Chondrocyte (in vitro differentiated cells): ENCODE results near the gene RBM33. TPM values are rescaled to one million over a fixed set of nuclear protein-coding genes. Genes with fewer than 3 reads are reported as not detected.

Experiments used
- DNase-seq: peaks from one replicate; pipeline ENCODE4 v3.0.0; 2021; ENCODE audit warnings: mixed read lengths, low spot score
- H3K27ac Mint-ChIP-seq: one replicate; pipeline ENCODE4 v1.8.0; 2021; ENCODE audit warnings: mild to moderate bottlenecking, moderate library complexity, mixed read lengths; ENCODE audit not compliant: unreplicated experiment
- H3K27me3 Mint-ChIP-seq: 2 replicates; pipeline ENCODE4 v1.8.0; 2021; ENCODE audit warnings: low read depth, mixed read lengths
- H3K36me3 Mint-ChIP-seq: 2 replicates; pipeline ENCODE4 v1.8.0; 2021; ENCODE audit warnings: low read depth, mixed read lengths
- H3K4me1 Mint-ChIP-seq: 2 replicates; pipeline ENCODE4 v1.8.0; 2021; ENCODE audit warnings: low read depth, mild to moderate bottlenecking, mixed read lengths
- H3K4me3 Mint-ChIP-seq: one replicate; pipeline ENCODE4 v1.8.0; 2021; ENCODE audit warnings: mild to moderate bottlenecking, moderate library complexity, mixed read lengths; ENCODE audit not compliant: unreplicated experiment
- H3K9me3 Mint-ChIP-seq: 2 replicates; pipeline ENCODE4 v1.8.0; 2021; ENCODE audit warnings: low read depth, mixed read lengths
- total RNA-seq: library from RNA; stranded (reverse); gene quantifications from 3 replicates; pipeline ENCODE4 v1.2.1, GENCODE V29; 2021
- TF ChIP-seq, protein P1 (sequence below): fragments of 200-600 bp; sonication (generic); IDR thresholded peaks from 2 replicates; pipeline ENCODE4 v1.5.0; 2021; ENCODE audit warnings: antibody characterized with exemption, mild to moderate bottlenecking, moderate library complexity

Gene RBM33
- total RNA-seq, 1 donor from 2014 or later = 43.8 TPM

DNA sequence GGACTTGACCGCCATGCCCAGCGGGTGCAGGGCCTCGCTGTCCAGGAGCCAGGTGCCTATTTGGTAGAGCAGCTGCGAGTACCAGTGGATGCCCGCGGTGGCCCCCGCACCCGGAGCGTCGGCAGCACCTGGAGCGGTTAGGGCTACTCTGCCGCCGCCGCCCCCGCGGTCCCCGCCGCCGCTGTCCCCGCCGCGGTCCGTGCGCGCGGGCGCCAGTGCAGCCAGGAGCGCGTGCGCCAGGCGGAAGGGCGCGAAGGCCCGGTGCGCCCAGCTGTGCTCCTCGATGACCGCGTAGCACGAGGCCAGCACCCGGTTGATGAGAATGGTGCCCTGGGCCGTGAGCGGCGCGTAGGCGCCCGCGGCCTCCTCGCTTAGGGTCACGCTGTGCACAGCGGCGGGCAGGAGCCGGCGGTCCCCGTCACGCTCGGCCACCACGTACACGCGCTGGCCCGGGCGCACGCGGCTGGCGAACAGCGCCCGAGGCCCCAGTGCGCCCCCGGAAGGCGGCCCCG is 158.5 kb downstream of the RBM33 start:
- H3K27ac Mint-ChIP-seq = no peak overlapping the region
- TF ChIP-seq, protein P1, sequence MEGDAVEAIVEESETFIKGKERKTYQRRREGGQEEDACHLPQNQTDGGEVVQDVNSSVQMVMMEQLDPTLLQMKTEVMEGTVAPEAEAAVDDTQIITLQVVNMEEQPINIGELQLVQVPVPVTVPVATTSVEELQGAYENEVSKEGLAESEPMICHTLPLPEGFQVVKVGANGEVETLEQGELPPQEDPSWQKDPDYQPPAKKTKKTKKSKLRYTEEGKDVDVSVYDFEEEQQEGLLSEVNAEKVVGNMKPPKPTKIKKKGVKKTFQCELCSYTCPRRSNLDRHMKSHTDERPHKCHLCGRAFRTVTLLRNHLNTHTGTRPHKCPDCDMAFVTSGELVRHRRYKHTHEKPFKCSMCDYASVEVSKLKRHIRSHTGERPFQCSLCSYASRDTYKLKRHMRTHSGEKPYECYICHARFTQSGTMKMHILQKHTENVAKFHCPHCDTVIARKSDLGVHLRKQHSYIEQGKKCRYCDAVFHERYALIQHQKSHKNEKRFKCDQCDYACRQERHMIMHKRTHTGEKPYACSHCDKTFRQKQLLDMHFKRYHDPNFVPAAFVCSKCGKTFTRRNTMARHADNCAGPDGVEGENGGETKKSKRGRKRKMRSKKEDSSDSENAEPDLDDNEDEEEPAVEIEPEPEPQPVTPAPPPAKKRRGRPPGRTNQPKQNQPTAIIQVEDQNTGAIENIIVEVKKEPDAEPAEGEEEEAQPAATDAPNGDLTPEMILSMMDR = no peak
- DNase-seq = peak; percentile 69
- peaks cover 15% of the 10 kb centered on the region for H3K4me1 Mint-ChIP-seq
- H3K9me3 Mint-ChIP-seq = no peaks in the 10 kb centered on the region
- no peaks in the 10 kb centered on the region for H3K36me3 Mint-ChIP-seq
- no peak overlapping the region for H3K4me3 Mint-ChIP-seq
- H3K27me3 Mint-ChIP-seq = peaks cover 31% of the 10 kb centered on the region

DNA sequence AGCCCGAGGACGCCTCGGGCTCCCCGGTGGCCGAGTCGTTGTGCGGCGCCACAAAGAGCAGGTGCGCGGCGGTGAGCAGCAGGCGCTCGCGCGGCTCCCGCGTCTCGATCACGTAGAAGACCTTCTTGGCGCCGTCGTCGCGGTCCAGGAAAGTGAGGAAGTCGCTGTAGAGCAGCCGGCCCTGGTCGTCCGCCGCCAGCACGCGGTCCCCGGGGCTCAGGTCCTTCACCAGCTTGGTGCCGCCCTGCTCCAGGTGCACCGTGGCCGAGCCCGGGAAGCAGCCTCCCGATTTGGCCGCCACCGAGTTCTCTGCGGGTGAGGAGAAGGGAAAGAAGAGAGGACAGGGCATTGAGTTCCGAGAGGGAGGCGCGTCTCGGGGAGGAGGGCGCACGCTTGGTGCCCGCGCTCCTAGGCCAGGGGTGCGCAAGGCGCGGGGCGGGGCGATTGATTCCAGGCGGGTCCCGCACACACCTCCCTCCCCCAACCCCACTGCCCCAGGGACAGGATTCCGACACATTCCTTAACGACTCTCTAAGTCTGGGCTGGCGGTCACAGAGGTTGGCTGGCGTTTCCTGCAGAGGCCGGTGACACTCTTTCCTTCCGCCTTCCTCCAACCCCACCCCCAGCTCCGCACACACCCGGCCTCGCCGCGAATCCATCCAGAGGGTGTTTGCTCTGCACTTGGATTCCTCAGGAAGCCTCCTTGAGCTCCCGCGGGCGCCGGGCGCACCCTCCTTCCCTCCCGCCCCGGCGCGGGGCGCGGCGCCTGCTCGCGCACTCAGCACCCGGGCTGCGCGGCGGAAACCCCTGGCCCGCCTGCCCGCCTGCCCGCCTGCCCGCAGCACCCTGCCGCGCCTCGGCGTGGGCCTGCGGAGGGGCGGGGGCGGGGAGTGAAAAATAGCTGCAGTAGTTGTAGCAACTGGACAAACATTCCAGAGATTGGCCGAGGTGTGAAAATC is 159.2 kb downstream of the RBM33 start:
- Mint-ChIP-seq H3K4me3 (peak overlapping the region; percentile 75), H3K27ac (no peak overlapping the region), H3K27me3 (peaks cover 33% of the 10 kb centered on the region), H3K9me3 (no peaks in the 10 kb centered on the region), H3K4me1 (peaks cover 18% of the 10 kb centered on the region), H3K36me3 (no peaks in the 10 kb centered on the region)
- peak; percentile 91 for DNase-seq
- TF ChIP-seq, protein P1 = no peak

DNA sequence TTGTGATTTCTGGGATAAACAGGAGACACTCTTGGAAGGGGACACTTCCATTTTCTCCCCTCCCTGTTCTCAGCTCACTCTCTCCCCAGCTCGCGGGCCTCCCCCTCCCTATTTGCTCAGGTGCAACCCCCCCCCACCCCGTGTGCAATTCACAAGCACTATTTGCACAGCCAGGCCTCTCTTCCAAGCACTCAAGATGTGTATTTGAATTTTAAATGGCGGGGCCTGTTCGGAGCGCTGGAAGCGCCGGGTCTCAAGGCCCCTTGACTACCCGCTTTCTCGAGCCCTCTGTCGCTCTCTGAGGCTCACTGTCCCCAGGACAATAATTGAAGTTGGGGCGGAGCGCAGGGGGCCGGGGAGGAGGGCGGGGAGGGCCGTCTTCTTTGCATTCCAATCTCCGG is 160.0 kb downstream of the RBM33 start:
- TF ChIP-seq, protein P1 = no peak
- Mint-ChIP-seq H3K4me1 (peaks cover 24% of the 10 kb centered on the region), H3K27ac (no peak overlapping the region), H3K9me3 (no peaks in the 10 kb centered on the region), H3K27me3 (peaks cover 39% of the 10 kb centered on the region), H3K36me3 (no peaks in the 10 kb centered on the region), H3K4me3 (peak overlapping the region; percentile 58)
- DNase-seq = no peak

DNA sequence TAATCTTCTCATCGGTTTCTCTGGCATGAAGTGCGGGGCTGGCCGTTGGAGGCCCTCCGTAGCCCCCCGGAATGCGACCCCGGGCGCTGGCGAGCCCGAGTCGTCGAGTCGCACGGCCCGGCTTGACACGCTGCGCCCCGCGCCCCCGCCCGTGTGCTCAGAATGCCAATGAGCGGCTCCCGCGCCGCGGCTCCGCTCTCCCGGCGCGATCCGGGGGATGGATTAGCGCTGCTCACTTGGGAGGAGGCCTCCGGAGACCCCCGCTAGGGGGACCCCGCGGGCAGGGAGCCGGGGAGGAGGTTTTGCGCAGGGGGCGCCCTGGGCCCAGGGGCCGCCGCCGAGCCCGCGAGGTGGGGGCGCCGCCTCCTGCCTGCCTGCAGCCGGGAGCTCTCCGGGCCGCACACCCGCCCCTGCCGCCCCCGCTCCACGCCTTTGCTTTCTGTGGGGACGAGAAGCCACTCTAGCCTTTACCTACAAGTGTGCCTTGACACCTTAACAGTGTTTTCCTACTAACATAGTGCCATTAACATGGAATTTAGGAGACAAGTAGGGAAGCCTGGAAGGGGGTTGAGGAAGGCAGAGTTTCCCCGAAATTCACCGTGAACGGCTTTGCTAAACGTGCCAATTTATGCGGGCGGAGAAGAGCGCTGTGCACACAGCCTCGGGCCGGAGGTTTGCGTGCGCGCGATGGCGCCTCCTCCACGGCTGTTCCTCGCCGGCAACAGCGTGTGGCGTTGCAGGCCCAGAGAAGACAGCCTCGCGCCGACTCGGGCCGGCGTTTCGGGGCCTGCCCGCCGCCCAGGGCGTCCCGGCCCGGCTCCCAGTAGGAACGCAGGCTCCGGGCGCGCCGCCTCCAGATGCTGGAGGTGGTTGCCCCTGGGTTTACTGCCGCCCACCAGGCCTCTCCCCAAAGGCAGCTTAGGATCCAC is 160.7 kb downstream of the RBM33 start:
- Mint-ChIP-seq H3K4me3 (peak overlapping the region; percentile 69), H3K27me3 (peaks cover 36% of the 10 kb centered on the region), H3K9me3 (no peaks in the 10 kb centered on the region), H3K27ac (no peak overlapping the region), H3K4me1 (peaks cover 25% of the 10 kb centered on the region), H3K36me3 (no peaks in the 10 kb centered on the region)
- peak; percentile 68 for DNase-seq
- TF ChIP-seq, protein P1 = peak; percentile 81

DNA sequence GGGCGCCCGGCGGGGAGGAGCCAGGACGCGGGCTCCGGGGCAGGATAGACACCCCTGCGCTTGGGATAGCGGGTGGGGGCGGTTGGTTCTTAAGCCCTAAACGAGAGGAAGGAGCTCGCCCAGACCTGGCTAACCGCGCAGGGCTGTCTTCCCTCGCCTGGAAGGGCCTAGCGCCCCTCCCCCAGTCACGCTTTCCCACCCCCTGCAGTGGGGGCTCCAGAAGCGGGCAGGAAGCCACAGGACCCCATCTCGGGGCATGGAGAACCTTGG is 161.3 kb downstream of the RBM33 start:
- H3K4me3 Mint-ChIP-seq = no peak overlapping the region
- peak; percentile 67 for DNase-seq
- peaks cover 40% of the 10 kb centered on the region for H3K27me3 Mint-ChIP-seq
- no peaks in the 10 kb centered on the region for H3K36me3 Mint-ChIP-seq
- H3K27ac Mint-ChIP-seq = no peak overlapping the region
- peaks cover 31% of the 10 kb centered on the region for H3K4me1 Mint-ChIP-seq
- TF ChIP-seq, protein P1 = no peak
- H3K9me3 Mint-ChIP-seq = no peaks in the 10 kb centered on the region
